Measurements from ENCODE around the gene GADD45B. TPM values are rescaled to one million over a fixed set of nuclear protein-coding genes. Genes with fewer than 3 reads are reported as not detected.
A peak's percentile ranks its signal among the peaks of the same experiment; 100 is the strongest.

Gene GADD45B
- total and polyA plus RNA-seq, 8 donors, result 7.5 to 73.5 (median 14.4) TPM

GRCh38 chr19:2524840-2525723, 49.2 kb downstream of the GADD45B start:
- Histone ChIP-seq H3K4me1 (peaks cover 0 to 8% of the 10 kb centered on the region in 2 donors), H3K27ac (no peak overlapping the region), H3K36me3 (no peaks in the 10 kb centered on the region), H3K4me3 (no peak overlapping the region), H3K9me3 (no peaks in the 10 kb centered on the region), H3K27me3 (no peaks in the 10 kb centered on the region)
- ATAC-seq (peak; percentile 70), DNase-seq (peak in 1 of 4 donors; percentile 84)
- no peak for TF ChIP-seq CTCF (IDR thresholded peaks at IDR 0.05)
- intact Hi-C loops (cut with DNase I), result no loop called here

- ATAC-seq, result no peak
- intact Hi-C loops (cut with DNase I), result no loop called here
Measured at GRCh38 chr19:2527171-2527570, 51.2 kb downstream of the GADD45B start.

GRCh38 chr19:2527686-2528085, 51.8 kb downstream of the GADD45B start:
- Histone ChIP-seq H3K4me1 (peaks cover 0 to 8% of the 10 kb centered on the region in 2 donors), H3K27me3 (no peaks in the 10 kb centered on the region), H3K27ac (no peak overlapping the region), H3K36me3 (no peaks in the 10 kb centered on the region), H3K9me3 (no peaks in the 10 kb centered on the region), H3K4me3 (no peak overlapping the region)
- peak in 1 of 4 donors; percentile 6 for DNase-seq
- TF ChIP-seq CTCF (IDR thresholded peaks at IDR 0.05), result no peak
- intact Hi-C loops (cut with DNase I), result no loop called here
- no peak for ATAC-seq

More at GRCh38 chr19:2527171-2527570, 51.2 kb downstream of the GADD45B start:
- DNase-seq, result peak in 1 of 4 donors; percentile 60
- Histone ChIP-seq H3K4me1 (peaks cover 0 to 8% of the 10 kb centered on the region in 2 donors), H3K27me3 (no peaks in the 10 kb centered on the region), H3K4me3 (no peak overlapping the region), H3K36me3 (no peaks in the 10 kb centered on the region), H3K9me3 (no peaks in the 10 kb centered on the region), H3K27ac (no peak overlapping the region)
- no peak for TF ChIP-seq CTCF (IDR thresholded peaks at IDR 0.05)

Small RNA genes within 50 kb of the gene (microRNA-seq; reads per million reads assigned to microRNA genes)
- 0.67 to 1.6 reads per million in 2 donors for gene MIR7108

Other genes starting within 250 kb of the GADD45B start
- 10 to 100 TPM; 61.1 to 74.4 TPM for gene PLEKHJ1, start 239.8 kb upstream of the GADD45B start, total RNA-seq
- gene PLEKHJ1, start 239.8 kb upstream of the GADD45B start, polyA plus RNA-seq (ENCODE audit: insufficient read length in 6 of 6), result 10 to 100 TPM; 44.0 to 58.6 (median 55.1) TPM
- gene SF3A2, start 239.3 kb upstream of the GADD45B start, total RNA-seq, result 10 to 100 TPM; 50.1 to 57.8 TPM
- gene SF3A2, start 239.3 kb upstream of the GADD45B start, polyA plus RNA-seq (ENCODE audit: insufficient read length in 6 of 6), result 10 to 100 TPM; 63.3 to 81.5 (median 75.2) TPM
- 1 to 10 TPM; 1.1 TPM for gene AMH, start 226.8 kb upstream of the GADD45B start, total RNA-seq
- gene AMH, start 226.8 kb upstream of the GADD45B start, polyA plus RNA-seq (ENCODE audit: insufficient read length in 6 of 6), result 1 to 10 TPM in 5 of 6 donors, under 1 TPM in 1; 0.13 to 3.7 (median 2.0) TPM
- gene JSRP1, start 219.7 kb upstream of the GADD45B start, total RNA-seq, result 1 to 10 TPM in 1 of 2 donors, under 1 TPM in 1; 0.65 to 1.1 TPM
- 1 to 10 TPM in 1 of 6 donors, under 1 TPM in 4, not detected in 1; 0.20 to 1.0 (median 0.38) TPM for gene JSRP1, start 219.7 kb upstream of the GADD45B start, polyA plus RNA-seq (ENCODE audit: insufficient read length in 6 of 6)
- gene PEAK3, start 194.0 kb upstream of the GADD45B start, total RNA-seq, result 1 to 10 TPM; 1.0 to 8.5 TPM
- gene PEAK3, start 194.0 kb upstream of the GADD45B start, polyA plus RNA-seq (ENCODE audit: insufficient read length in 6 of 6), result under 1 TPM; 0.07 to 0.25 (median 0.11) TPM
- gene LINGO3, start 168.0 kb upstream of the GADD45B start, total RNA-seq, result under 1 TPM in 1 of 2 donors, not detected in 1; 0.16 TPM
- gene LINGO3, start 168.0 kb upstream of the GADD45B start, polyA plus RNA-seq (ENCODE audit: insufficient read length in 6 of 6), result under 1 TPM in 2 of 6 donors, not detected in 4; 0.10 to 0.17 TPM
- 10 to 100 TPM; 59.3 to 70.1 TPM for gene LSM7, start 147.5 kb upstream of the GADD45B start, total RNA-seq
- 100 to 1,000 TPM in 3 of 6 donors, 10 to 100 TPM in 3; 85.2 to 104 (median 98.5) TPM for gene LSM7, start 147.5 kb upstream of the GADD45B start, polyA plus RNA-seq (ENCODE audit: insufficient read length in 6 of 6)
- gene SPPL2B, start 147.4 kb upstream of the GADD45B start, total RNA-seq, result 10 to 100 TPM; 47.5 to 60.7 TPM
- 100 to 1,000 TPM in 1 of 6 donors, 10 to 100 TPM in 5; 54.6 to 106 (median 80.9) TPM for gene SPPL2B, start 147.4 kb upstream of the GADD45B start, polyA plus RNA-seq (ENCODE audit: insufficient read length in 6 of 6)
- not detected for gene TMPRSS9, start 115.9 kb upstream of the GADD45B start, total RNA-seq
- 1 to 10 TPM in 1 of 6 donors, under 1 TPM in 5; 0.45 to 1.1 (median 0.49) TPM for gene TMPRSS9, start 115.9 kb upstream of the GADD45B start, polyA plus RNA-seq (ENCODE audit: insufficient read length in 6 of 6)
- gene TIMM13, start 48.5 kb upstream of the GADD45B start, total RNA-seq, result 10 to 100 TPM; 69.1 to 98.0 TPM
- gene TIMM13, start 48.5 kb upstream of the GADD45B start, polyA plus RNA-seq (ENCODE audit: insufficient read length in 6 of 6), result 10 to 100 TPM; 47.6 to 85.2 (median 67.4) TPM
- 10 to 100 TPM; 35.1 to 40.5 TPM for gene LMNB2, start 19.2 kb upstream of the GADD45B start, total RNA-seq
- gene LMNB2, start 19.2 kb upstream of the GADD45B start, polyA plus RNA-seq (ENCODE audit: insufficient read length in 6 of 6), result 10 to 100 TPM; 57.0 to 95.8 (median 67.0) TPM
- gene GNG7, start 226.6 kb downstream of the GADD45B start, total RNA-seq, result 1 to 10 TPM; 3.8 to 5.7 TPM
- 1 to 10 TPM; 4.7 to 7.1 (median 5.8) TPM for gene GNG7, start 226.6 kb downstream of the GADD45B start, polyA plus RNA-seq (ENCODE audit: insufficient read length in 6 of 6)
- 1 to 10 TPM in 1 of 2 donors, under 1 TPM in 1; 0.71 to 2.0 TPM for gene DIRAS1, start 245.2 kb downstream of the GADD45B start, total RNA-seq
- gene DIRAS1, start 245.2 kb downstream of the GADD45B start, polyA plus RNA-seq (ENCODE audit: insufficient read length in 6 of 6), result 1 to 10 TPM in 5 of 6 donors, under 1 TPM in 1; 0.93 to 4.1 (median 1.5) TPM

All from left lung (tissue), 10 donors.